Measurements from ENCODE around the gene MOB3B.
A peak's percentile ranks its signal among the peaks of the same experiment; 100 is the strongest.

Gene MOB3B

GRCh38 chr9:27569406-27569805 lies 39.8 kb upstream of the MOB3B start:
- H3K9me2 ChIP-seq (replicated peaks; ENCODE audit: control insufficient read depth, low read length) = no peaks in the 10 kb centered on the region
- peaks cover 44% of the 10 kb centered on the region for H3K4me1 ChIP-seq (ENCODE audit: control insufficient read depth, low read length)
- H3F3A ChIP-seq (ENCODE audit: control insufficient read depth, insufficient read depth) = peaks cover 10% of the 10 kb centered on the region; the same call in 1 of the 2 replicates
- H3K79me2 ChIP-seq (ENCODE audit: control insufficient read depth, low read length) = peaks cover 70% of the 10 kb centered on the region
- peaks cover 27% of the 10 kb centered on the region for H3K36me3 ChIP-seq (ENCODE audit: control insufficient read depth, low read length)
- H3K27me3 ChIP-seq (ENCODE audit: control insufficient read depth, low read length) = no peaks in the 10 kb centered on the region
- TF ChIP-seq CTCF (IDR thresholded peaks at IDR 0.05; ENCODE audit: low read depth, low read length, poor library complexity, severe bottlenecking) = no peak
- no peak for TF ChIP-seq EZH2phosphoT487 (IDR thresholded peaks at IDR 0.05; ENCODE audit: borderline replicate concordance, low read length)
- H3K9me3 ChIP-seq (ENCODE audit: control insufficient read depth, insufficient read depth, low read length) = no peaks in the 10 kb centered on the region
- no peak overlapping the region for H3K4me2 ChIP-seq (ENCODE audit: low read length)
- no peak overlapping the region for H3K4me3 ChIP-seq (ENCODE audit: low read length)
- H3K27ac ChIP-seq (ENCODE audit: low read depth, low read length) = no peak overlapping the region
- no peaks in the 10 kb centered on the region for H4K20me1 ChIP-seq (ENCODE audit: control insufficient read depth, insufficient read depth, low read depth, low read length)

- H3F3A ChIP-seq (ENCODE audit: control insufficient read depth, insufficient read depth) = peaks cover 12% of the 10 kb centered on the region; the same call in 1 of the 2 replicates
- peak overlapping the region; percentile 80 for H3K4me2 ChIP-seq (ENCODE audit: low read length)
- H3K9me2 ChIP-seq (replicated peaks; ENCODE audit: control insufficient read depth, low read length) = no peaks in the 10 kb centered on the region
- no peaks in the 10 kb centered on the region for H3K9me3 ChIP-seq (ENCODE audit: control insufficient read depth, insufficient read depth, low read length)
- H3K4me1 ChIP-seq (ENCODE audit: control insufficient read depth, low read length) = peaks cover 46% of the 10 kb centered on the region
- peaks cover 41% of the 10 kb centered on the region for H3K36me3 ChIP-seq (ENCODE audit: control insufficient read depth, low read length)
- no peaks in the 10 kb centered on the region for H4K20me1 ChIP-seq (ENCODE audit: control insufficient read depth, insufficient read depth, low read depth, low read length)
- no peak overlapping the region for H3K4me3 ChIP-seq (ENCODE audit: low read length)
- peaks cover 53% of the 10 kb centered on the region for H3K79me2 ChIP-seq (ENCODE audit: control insufficient read depth, low read length)
- TF ChIP-seq CTCF (IDR thresholded peaks at IDR 0.05; ENCODE audit: low read depth, low read length, poor library complexity, severe bottlenecking) = no peak
- TF ChIP-seq EZH2phosphoT487 (IDR thresholded peaks at IDR 0.05; ENCODE audit: borderline replicate concordance, low read length) = no peak
- H3K27ac ChIP-seq (ENCODE audit: low read depth, low read length) = peak overlapping the region; percentile 65
- no peaks in the 10 kb centered on the region for H3K27me3 ChIP-seq (ENCODE audit: control insufficient read depth, low read length)
Measured at GRCh38 chr9:27566118-27566517, 36.5 kb upstream of the MOB3B start.

DNA sequence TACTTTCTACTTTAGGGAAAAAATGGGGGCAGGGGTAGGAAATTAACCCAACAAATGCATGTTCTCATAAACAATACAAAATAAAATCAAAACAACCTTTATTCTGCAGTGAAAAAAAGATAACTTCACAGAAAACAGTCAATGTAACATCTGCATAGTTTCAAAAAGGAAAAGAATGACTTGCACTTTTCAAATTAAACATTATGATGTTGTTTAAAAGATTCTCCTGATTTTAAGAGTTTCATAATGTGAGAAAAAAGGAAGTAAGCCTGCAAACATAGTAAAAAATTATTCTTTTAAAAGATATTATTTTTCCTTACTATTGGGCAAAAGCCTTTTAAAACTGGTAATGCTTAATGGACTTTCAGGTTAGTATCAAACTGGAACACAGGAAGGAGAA lies 36.1 kb upstream of the MOB3B start:
- Histone ChIP-seq H3K36me3 (ENCODE audit: control insufficient read depth, low read length) (peaks cover 46% of the 10 kb centered on the region), H3K27me3 (ENCODE audit: control insufficient read depth, low read length) (no peaks in the 10 kb centered on the region), H3K4me2 (ENCODE audit: low read length) (peak overlapping the region; percentile 80)

More for the DNA sequence above, 36.1 kb upstream of the MOB3B start:
- peak overlapping the region; percentile 56; the same call in 1 of the 2 replicates for H3K4me3 ChIP-seq (ENCODE audit: low read length)
- peaks cover 12% of the 10 kb centered on the region; the same call in 1 of the 2 replicates for H3F3A ChIP-seq (ENCODE audit: control insufficient read depth, insufficient read depth)
- no peaks in the 10 kb centered on the region for H3K9me2 ChIP-seq (replicated peaks; ENCODE audit: control insufficient read depth, low read length)
- peak overlapping the region; percentile 65 for H3K27ac ChIP-seq (ENCODE audit: low read depth, low read length)
- TF ChIP-seq EZH2phosphoT487 (IDR thresholded peaks at IDR 0.05; ENCODE audit: borderline replicate concordance, low read length) (no peak), CTCF (IDR thresholded peaks at IDR 0.05; ENCODE audit: low read depth, low read length, poor library complexity, severe bottlenecking) (no peak)
- no peaks in the 10 kb centered on the region for H4K20me1 ChIP-seq (ENCODE audit: control insufficient read depth, insufficient read depth, low read depth, low read length)
- H3K79me2 ChIP-seq (ENCODE audit: control insufficient read depth, low read length) = peaks cover 49% of the 10 kb centered on the region
- H3K9me3 ChIP-seq (ENCODE audit: control insufficient read depth, insufficient read depth, low read length) = no peaks in the 10 kb centered on the region
- H3K4me1 ChIP-seq (ENCODE audit: control insufficient read depth, low read length) = peaks cover 46% of the 10 kb centered on the region
